ENCODE results near the gene OST4.

OST4 gene

DNA sequence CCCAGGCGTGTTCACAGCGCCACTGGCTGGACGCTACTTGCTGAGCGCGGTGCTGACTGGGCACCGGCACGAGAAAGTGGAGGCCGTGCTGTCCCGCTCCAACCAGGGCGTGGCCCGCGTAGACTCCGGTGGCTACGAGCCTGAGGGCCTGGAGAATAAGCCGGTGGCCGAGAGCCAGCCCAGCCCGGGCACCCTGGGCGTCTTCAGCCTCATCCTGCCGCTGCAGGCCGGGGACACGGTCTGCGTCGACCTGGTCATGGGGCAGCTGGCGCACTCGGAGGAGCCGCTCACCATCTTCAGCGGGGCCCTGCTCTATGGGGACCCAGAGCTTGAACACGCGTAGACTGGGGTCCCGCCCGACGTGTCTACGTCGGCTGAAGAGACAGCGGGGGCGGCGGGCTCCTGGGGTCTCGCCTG is 14.2 kb upstream of the OST4 start:
- TF ChIP-seq, protein P1, sequence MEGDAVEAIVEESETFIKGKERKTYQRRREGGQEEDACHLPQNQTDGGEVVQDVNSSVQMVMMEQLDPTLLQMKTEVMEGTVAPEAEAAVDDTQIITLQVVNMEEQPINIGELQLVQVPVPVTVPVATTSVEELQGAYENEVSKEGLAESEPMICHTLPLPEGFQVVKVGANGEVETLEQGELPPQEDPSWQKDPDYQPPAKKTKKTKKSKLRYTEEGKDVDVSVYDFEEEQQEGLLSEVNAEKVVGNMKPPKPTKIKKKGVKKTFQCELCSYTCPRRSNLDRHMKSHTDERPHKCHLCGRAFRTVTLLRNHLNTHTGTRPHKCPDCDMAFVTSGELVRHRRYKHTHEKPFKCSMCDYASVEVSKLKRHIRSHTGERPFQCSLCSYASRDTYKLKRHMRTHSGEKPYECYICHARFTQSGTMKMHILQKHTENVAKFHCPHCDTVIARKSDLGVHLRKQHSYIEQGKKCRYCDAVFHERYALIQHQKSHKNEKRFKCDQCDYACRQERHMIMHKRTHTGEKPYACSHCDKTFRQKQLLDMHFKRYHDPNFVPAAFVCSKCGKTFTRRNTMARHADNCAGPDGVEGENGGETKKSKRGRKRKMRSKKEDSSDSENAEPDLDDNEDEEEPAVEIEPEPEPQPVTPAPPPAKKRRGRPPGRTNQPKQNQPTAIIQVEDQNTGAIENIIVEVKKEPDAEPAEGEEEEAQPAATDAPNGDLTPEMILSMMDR (IDR thresholded peaks at IDR 0.05; ENCODE audit: borderline replicate concordance, insufficient read depth, low read depth, low read length): 0 out of 2 replicates have a peak, but pooled peaks have one; percentile 19
- peak overlapping the region; percentile 43 for H3K4me3 ChIP-seq (ENCODE audit: low read depth, low read length)

DNA sequence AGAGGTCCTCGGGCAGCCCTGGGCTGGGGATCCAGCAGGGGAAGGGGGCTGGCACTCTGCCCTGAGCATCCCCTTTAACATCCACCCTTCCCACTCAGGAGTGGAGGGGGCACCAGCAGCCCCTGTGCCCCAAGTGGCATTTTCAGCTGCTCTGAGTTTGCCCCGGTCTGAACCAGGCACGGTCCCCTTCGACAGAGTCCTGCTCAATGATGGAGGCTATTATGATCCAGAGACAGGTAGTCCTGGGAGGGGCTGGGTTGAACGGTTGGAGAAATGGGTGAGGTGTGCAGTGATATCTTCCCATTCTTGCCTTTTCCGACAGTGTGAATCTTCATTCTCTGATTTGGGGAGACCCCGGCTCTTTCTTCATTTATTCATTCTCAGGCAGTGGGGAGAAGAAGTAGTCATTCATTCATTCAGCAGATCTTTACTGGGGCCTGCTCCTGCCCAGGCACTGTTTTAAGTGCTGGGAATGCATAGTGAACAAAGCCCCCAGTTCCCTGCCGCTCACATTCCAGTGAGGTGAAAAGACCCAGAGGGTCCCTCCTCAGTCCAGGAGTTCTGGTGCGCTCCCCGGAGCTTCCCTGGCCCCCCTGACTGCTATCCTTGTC is 13.7 kb upstream of the OST4 start:
- H3K4me3 ChIP-seq (ENCODE audit: low read depth, low read length): peak overlapping the region; percentile 43

DNA sequence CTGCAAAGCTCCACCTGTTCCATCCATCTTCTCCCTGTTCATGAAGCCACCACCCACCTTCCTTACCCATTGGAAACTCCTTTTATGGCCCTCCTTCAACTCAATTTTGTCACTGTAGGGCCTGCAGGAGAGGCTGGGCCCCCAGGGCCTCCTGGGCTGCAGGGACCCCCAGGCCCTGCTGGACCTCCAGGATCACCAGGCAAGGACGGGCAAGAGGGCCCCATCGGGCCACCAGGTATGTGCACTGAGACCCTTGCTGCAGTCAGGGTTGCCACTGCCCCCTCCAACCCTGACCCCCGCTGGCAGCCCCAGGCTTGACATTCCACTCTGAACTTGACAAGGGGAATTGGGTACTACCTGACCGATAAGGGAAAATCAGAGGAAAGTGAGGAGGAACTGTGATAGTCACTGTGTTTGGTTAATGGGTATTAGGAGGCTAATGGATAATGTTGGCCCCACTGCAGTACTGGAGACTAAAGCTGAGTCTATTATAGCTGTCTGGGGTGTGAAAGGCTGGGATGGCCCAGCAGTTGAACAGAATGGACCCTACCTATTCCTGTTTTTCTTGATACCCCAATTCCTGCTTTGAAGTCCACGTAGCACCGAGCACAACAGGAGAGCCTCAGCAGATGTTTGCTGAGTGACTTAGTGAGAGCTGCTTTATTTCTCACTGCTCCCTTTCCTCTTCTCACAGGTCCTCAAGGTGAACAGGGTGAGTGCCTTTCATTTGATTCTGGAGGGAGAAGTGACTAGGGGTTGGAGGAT is 13.0 kb upstream of the OST4 start:
- TF ChIP-seq, protein P1 (IDR thresholded peaks at IDR 0.05; ENCODE audit: borderline replicate concordance, insufficient read depth, low read depth, low read length): no peak
- no peak overlapping the region for H3K4me3 ChIP-seq (ENCODE audit: low read depth, low read length)

More for the DNA sequence above, 13.7 kb upstream of the OST4 start:
- TF ChIP-seq, protein P1 (IDR thresholded peaks at IDR 0.05; ENCODE audit: borderline replicate concordance, insufficient read depth, low read depth, low read length): no peak

DNA sequence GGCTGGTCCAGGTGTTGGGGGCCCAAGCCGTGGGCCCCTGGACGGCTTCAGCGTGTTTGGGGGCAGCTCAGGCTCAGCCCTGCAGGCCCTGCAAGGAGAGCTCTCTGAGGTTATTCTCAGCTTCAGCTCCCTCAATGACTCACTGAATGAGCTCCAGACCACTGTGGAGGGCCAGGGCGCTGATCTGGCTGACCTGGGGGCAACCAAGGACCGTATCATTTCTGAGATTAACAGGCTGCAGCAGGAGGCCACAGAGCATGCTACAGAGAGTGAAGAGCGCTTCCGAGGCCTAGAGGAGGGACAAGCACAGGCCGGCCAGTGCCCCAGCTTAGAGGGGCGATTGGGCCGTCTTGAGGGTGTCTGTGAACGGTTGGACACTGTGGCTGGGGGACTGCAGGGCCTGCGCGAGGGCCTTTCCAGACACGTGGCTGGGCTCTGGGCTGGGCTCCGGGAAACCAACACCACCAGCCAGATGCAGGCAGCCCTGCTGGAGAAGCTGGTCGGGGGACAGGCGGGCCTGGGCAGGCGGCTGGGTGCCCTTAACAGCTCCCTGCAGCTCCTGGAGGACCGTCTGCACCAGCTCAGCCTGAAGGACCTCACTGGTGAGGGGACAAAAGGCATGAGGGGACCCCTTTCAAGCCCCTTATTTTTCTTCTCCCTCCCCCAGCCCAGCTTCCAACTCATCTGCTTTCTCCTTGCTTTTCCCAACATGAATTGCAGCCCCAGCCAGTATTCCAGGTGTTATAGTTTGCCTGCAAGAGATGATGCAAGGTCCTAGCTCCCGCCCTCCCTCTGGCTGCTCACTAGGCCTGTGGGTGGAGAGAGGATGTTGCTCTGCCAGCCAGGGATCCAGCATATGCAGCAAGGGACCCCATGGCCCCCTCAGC is 12.2 kb upstream of the OST4 start:
- TF ChIP-seq, protein P1 (IDR thresholded peaks at IDR 0.05; ENCODE audit: borderline replicate concordance, insufficient read depth, low read depth, low read length): no peak
- H3K4me3 ChIP-seq (ENCODE audit: low read depth, low read length): no peak overlapping the region

DNA sequence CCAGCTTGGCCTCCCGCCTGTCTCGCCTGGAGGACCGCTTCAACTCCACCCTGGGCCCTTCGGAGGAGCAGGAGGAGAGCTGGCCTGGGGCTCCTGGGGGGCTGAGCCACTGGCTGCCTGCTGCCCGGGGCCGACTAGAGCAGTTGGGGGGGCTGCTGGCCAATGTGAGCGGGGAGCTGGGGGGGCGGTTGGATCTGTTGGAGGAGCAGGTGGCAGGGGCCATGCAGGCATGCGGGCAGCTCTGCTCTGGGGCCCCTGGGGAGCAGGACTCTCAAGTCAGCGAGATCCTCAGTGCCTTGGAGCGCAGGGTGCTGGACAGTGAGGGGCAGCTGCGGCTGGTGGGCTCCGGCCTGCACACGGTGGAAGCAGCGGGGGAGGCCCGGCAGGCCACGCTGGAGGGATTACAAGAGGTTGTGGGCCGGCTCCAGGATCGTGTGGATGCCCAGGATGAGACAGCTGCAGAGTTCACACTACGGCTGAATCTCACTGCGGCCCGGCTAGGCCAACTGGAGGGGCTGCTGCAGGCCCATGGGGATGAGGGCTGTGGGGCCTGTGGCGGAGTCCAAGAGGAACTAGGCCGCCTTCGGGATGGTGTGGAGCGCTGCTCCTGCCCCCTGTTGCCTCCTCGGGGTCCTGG is 11.4 kb upstream of the OST4 start:
- H3K4me3 ChIP-seq (ENCODE audit: low read depth, low read length): no peak overlapping the region
- TF ChIP-seq, protein P1 (IDR thresholded peaks at IDR 0.05; ENCODE audit: borderline replicate concordance, insufficient read depth, low read depth, low read length): no peak

DNA sequence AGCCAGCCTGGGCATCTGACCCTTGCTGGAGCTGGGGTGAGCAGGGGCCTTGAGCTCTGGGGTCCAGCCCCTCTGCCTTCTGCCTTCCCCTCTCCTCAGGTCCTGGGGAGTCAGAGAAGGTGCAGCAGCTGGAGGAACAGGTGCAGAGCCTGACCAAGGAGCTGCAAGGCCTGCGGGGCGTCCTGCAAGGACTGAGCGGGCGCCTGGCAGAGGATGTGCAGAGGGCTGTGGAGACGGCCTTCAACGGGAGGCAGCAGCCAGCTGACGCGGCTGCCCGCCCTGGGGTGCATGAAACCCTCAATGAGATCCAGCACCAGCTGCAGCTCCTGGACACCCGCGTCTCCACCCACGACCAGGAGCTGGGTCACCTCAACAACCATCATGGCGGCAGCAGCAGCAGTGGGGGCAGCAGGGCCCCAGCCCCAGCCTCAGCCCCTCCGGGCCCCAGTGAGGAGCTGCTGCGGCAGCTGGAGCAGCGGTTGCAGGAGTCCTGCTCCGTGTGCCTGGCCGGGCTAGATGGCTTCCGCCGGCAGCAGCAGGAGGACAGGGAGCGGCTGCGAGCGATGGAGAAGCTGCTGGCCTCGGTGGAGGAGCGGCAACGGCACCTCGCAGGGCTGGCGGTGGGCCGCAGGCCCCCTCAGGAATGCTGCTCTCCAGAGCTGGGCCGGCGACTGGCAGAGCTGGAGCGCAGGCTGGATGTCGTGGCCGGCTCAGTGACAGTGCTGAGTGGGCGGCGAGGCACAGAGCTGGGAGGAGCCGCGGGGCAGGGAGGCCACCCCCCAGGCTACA is 10.7 kb upstream of the OST4 start:
- TF ChIP-seq, protein P1 (IDR thresholded peaks at IDR 0.05; ENCODE audit: borderline replicate concordance, insufficient read depth, low read depth, low read length): no peak

More for the DNA sequence above, 10.7 kb upstream of the OST4 start:
- no peak overlapping the region for H3K4me3 ChIP-seq (ENCODE audit: low read depth, low read length)
